K562 (cell line): ENCODE results near the gene GLE1. TPM values are rescaled to one million over a fixed set of nuclear protein-coding genes. Genes with fewer than 3 reads are reported as not detected.
A peak's percentile ranks its signal among the peaks of the same experiment; 100 is the strongest.

ENCODE experiments used
- ARID3B ChIP-seq: fragments of 250-450 bp; sonication (Bioruptor Pico); IDR thresholded peaks from 2 replicates; pipeline ENCODE4 v1.4.0; 2020; ENCODE audit warnings: borderline replicate concordance
- ATF6 ChIP-seq: sonication (generic); formaldehyde crosslinking; IDR thresholded peaks from 2 replicates; pipeline ENCODE4 v1.4.0; 2020; ENCODE audit warnings: mild to moderate bottlenecking, missing genetic modification reagents
- CC2D1A ChIP-seq: fragments of 450-650 bp; IDR thresholded peaks from 2 replicates; pipeline ENCODE4 v1.6.1; 2017; ENCODE audit warnings: mild to moderate bottlenecking
- DACH1 ChIP-seq: fragments of 450-650 bp; IDR thresholded peaks from 2 replicates; pipeline ENCODE4 v1.6.1; 2018; ENCODE audit not compliant: partially characterized antibody
- GMEB1 ChIP-seq: fragments of 250-450 bp; sonication (Bioruptor Pico); IDR thresholded peaks from 2 replicates; pipeline ENCODE4 v1.4.0; 2020; ENCODE audit warnings: mild to moderate bottlenecking
- HDAC8 ChIP-seq: fragments of 450-650 bp; IDR thresholded peaks from 2 replicates; pipeline ENCODE4 v1.6.1; 2016; ENCODE audit warnings: mild to moderate bottlenecking, missing genetic modification characterization, moderate library complexity, missing compliant biosample characterization
- HIVEP1 ChIP-seq: fragments of 250-450 bp; sonication (Bioruptor Pico); IDR thresholded peaks from 2 replicates; pipeline ENCODE4 v1.4.0; 2020; ENCODE audit warnings: mild to moderate bottlenecking
- HOMEZ ChIP-seq: fragments of 250-450 bp; sonication (Bioruptor Pico); IDR thresholded peaks from 2 replicates; pipeline ENCODE4 v1.4.0; 2020; ENCODE audit warnings: mild to moderate bottlenecking, moderate library complexity
- MAFG ChIP-seq: fragments of 450-650 bp; conservative IDR thresholded peaks from 2 replicates; pipeline ENCODE4 v1.6.1; 2016; ENCODE audit warnings: missing genetic modification characterization, missing compliant biosample characterization
- NELFE ChIP-seq: IDR thresholded peaks from 2 replicates; pipeline ENCODE4 v1.6.1; 2011; ENCODE audit warnings: mild to moderate bottlenecking; ENCODE audit not compliant: insufficient read depth, insufficient read length
- SAP30 ChIP-seq: fragments of 200-600 bp; sonication (generic); IDR thresholded peaks from 2 replicates; pipeline ENCODE4 v1.6.1; 2012; ENCODE audit warnings: borderline replicate concordance, low read depth, mild to moderate bottlenecking, moderate library complexity, low read length, control low read depth, inconsistent platforms; ENCODE audit not compliant: insufficient read depth, poor library complexity, severe bottlenecking
- ZBTB2 ChIP-seq: fragments of 450-650 bp; IDR thresholded peaks from 2 replicates; pipeline ENCODE4 v1.6.1; 2016; ENCODE audit warnings: antibody characterized with exemption
- ZNF311 ChIP-seq: fragments of 250-450 bp; sonication (Bioruptor Pico); IDR thresholded peaks from 2 replicates; pipeline ENCODE4 v1.4.0; 2020; ENCODE audit warnings: mild to moderate bottlenecking, moderate library complexity
- polyA plus RNA-seq, 8 experiments: library from polyadenylated mRNA; depleted of rRNA in 4 of 8; stranded (reverse) in 5 of 8; unstranded in 3 of 8; fragments of >200 nt; fragmentation: Nextera tagmentation in 2 of 8; fragmentation: Illumina TruSeq in 1 of 8; extraction: Ambion mirVana in 2 of 8; extraction: Trizol in 1 of 8; gene quantifications; 2 replicates each; pipeline versions ENCODE4 v1.2.1 to v1.2.3, GENCODE V29; 2011 to 2014; ENCODE audit warnings: inconsistent platforms in 1 of 8, missing spikeins in 1 of 8
- total RNA-seq, 7 experiments: library from RNA; depleted of rRNA in 6 of 7; stranded (reverse); fragments of >200 nt in 6 of 7; fragmentation: Illumina TruSeq in 2 of 7; extraction: Trizol in 2 of 7; gene quantifications; 2 replicates each; pipeline versions ENCODE4 v1.2.1 to v1.2.3, GENCODE V29; 2011 to 2021; ENCODE audit warnings: low replicate concordance in 1 of 7
- TF ChIP-seq, protein P1 (sequence below): fragments of 150-350 bp; conservative IDR thresholded peaks from 2 replicates; pipeline ENCODE4 v1.6.1; 2014; ENCODE audit warnings: low read length

GLE1 gene
- total and polyA plus RNA-seq, 9 of the 15 experiments (the other 6 are each of a cell fraction or from before 2014, with no cell fraction given): 15.9 to 44.8 (median 37.6) TPM

- TF ChIP-seq ARID3B (CRISPR knock-in tag) (no peak; the same call in 1 of the 2 replicates), HIVEP1 (CRISPR knock-in tag) (no peak), CC2D1A (no peak), HOMEZ (CRISPR knock-in tag) (no peak), ATF6 (CRISPR knock-in tag) (no peak), GMEB1 (CRISPR knock-in tag) (no peak), SAP30 (no peak), ZNF311 (CRISPR knock-in tag) (no peak), DACH1 (no peak), HDAC8 (no peak), MAFG (no peak), ZBTB2 (no peak), NELFE (peak; percentile 35)
- TF ChIP-seq, protein P1, sequence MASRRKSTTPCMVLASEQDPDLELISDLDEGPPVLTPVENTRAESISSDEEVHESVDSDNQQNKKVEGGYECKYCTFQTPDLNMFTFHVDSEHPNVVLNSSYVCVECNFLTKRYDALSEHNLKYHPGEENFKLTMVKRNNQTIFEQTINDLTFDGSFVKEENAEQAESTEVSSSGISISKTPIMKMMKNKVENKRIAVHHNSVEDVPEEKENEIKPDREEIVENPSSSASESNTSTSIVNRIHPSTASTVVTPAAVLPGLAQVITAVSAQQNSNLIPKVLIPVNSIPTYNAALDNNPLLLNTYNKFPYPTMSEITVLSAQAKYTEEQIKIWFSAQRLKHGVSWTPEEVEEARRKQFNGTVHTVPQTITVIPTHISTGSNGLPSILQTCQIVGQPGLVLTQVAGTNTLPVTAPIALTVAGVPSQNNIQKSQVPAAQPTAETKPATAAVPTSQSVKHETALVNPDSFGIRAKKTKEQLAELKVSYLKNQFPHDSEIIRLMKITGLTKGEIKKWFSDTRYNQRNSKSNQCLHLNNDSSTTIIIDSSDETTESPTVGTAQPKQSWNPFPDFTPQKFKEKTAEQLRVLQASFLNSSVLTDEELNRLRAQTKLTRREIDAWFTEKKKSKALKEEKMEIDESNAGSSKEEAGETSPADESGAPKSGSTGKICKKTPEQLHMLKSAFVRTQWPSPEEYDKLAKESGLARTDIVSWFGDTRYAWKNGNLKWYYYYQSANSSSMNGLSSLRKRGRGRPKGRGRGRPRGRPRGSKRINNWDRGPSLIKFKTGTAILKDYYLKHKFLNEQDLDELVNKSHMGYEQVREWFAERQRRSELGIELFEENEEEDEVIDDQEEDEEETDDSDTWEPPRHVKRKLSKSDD: no peak
Observed at GRCh38 chr9:128552153-128552743, 47.7 kb downstream of the GLE1 start, which contains the start of gene SPTAN1 (continued).
